Skeletal muscle tissue (tissue), 4 donors: ENCODE results near the gene MAD1L1. TPM values are rescaled to one million over a fixed set of nuclear protein-coding genes. Genes with fewer than 3 reads are reported as not detected.

Source experiments
- H3K27ac ChIP-seq: one replicate; pipeline ENCODE4 v1.7.0; 2013; ENCODE audit warnings: mild to moderate bottlenecking, low read depth, low read length, inconsistent platforms
- H3K27me3 ChIP-seq, 3 donors: one replicate each; pipeline ENCODE4 v1.7.0; 2013; ENCODE audit warnings: low read length in 3 of 3; ENCODE audit not compliant: control insufficient read depth in 3 of 3, insufficient read depth in 3 of 3
- H3K36me3 ChIP-seq, 3 donors: one replicate each; pipeline ENCODE4 v1.7.0; 2013; ENCODE audit warnings: low read length in 3 of 3; ENCODE audit not compliant: control insufficient read depth in 3 of 3, insufficient read depth in 3 of 3
- H3K4me1 ChIP-seq, 3 donors: one replicate each; pipeline ENCODE4 v1.7.0; 2013; ENCODE audit warnings: low read length in 3 of 3, mild to moderate bottlenecking in 3 of 3; ENCODE audit not compliant: control insufficient read depth in 3 of 3, insufficient read depth in 3 of 3
- H3K4me3 ChIP-seq, 3 donors: one replicate each; pipeline ENCODE4 v1.7.0; 2013; ENCODE audit warnings: low read length in 3 of 3
- H3K9ac ChIP-seq, 3 donors: one replicate each; pipeline ENCODE4 v1.7.0; 2013; ENCODE audit warnings: low read length in 3 of 3, mild to moderate bottlenecking in 3 of 3, moderate library complexity in 2 of 3, low read depth in 1 of 3
- H3K9me3 ChIP-seq, 3 donors: one replicate each; pipeline ENCODE4 v1.7.0; 2013; ENCODE audit warnings: low read length in 3 of 3; ENCODE audit not compliant: control insufficient read depth in 3 of 3
- total RNA-seq: library from RNA; depleted of rRNA; stranded (reverse); fragments of >200 nt; gene quantifications from one replicate; pipeline ENCODE4 v1.2.3, GENCODE V29; 2014
- donor health status: Osteomylitis.

The MAD1L1 gene
- total RNA-seq, 1 donor from 2014 or later, result 42.3 TPM

- Histone ChIP-seq H3K4me3 (no peak overlapping the region), H3K36me3 (peaks cover 7 to 9% (median 8%) of the 10 kb centered on the region in 3 donors), H3K9me3 (no peaks in the 10 kb centered on the region), H3K9ac (no peak overlapping the region), H3K27ac (no peak overlapping the region), H3K4me1 (peaks cover 7 to 17% (median 15%) of the 10 kb centered on the region in 3 donors), H3K27me3 (no peaks in the 10 kb centered on the region)
These were observed 10.7 kb upstream of the MAD1L1 start for GRCh38 chr7:2243458-2243857.

- Histone ChIP-seq H3K9ac (peak overlapping the region; percentile 79 to 91 (median 86)), H3K4me3 (peak overlapping the region; percentile 79 to 91 (median 86)), H3K9me3 (no peaks in the 10 kb centered on the region), H3K27ac (no peak overlapping the region), H3K4me1 (peaks cover 7 to 17% (median 15%) of the 10 kb centered on the region in 3 donors), H3K36me3 (peaks cover 14 to 16% (median 14%) of the 10 kb centered on the region in 3 donors), H3K27me3 (no peaks in the 10 kb centered on the region)
These were observed 10.0 kb upstream of the MAD1L1 start for GRCh38 chr7:2242541-2243429.

DNA sequence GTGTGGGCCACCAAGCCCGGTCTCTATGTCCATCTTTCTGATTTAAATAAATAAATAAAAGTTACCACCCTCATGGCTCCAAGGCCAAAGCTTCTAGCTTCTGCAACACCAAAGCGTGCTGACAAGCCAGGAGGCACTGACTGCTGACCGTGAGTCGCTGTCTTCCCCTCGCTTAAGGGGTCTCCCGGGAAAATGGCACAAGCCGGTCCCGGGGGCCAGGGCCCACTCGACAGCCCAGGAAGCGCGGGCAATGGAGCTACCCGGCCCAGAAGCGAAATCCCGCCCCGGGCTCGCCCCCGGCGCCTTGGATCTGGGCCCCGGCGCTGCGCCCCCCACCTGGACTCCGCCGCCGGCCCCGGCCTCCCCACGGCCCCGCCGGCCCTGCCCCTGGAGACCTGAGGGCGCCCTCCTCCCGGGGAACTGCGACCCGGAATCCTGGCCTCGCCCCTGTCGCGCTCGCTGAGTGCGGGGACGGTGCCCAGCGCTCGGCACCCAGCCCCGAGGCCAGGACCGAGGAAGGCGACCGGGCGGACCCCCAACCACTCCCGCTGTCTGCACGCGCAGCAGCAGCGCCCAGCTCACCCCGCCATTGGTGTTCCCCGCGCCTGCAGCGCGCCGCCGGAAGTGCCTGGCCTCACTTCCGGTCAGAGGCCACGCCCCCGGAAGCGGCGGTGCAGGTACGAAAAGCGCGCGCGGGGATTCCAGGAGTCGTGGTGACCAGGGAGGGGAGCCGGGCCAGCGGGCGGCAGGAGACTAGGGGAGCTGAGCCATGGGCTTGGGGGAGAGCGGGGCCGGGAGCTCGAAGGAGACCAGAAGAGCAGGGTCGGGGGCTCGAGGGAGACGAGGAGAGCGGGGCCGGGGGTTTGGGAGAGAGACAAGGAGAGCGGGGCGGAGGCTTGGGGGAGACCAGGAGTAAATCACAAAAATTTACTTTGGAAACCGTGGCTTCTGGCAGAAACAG is 9.1 kb upstream of the MAD1L1 start, which contains the start of the genes MRM2 and NUDT1:
TSS of gene MRM2 (minus strand) at position 626 of the 961 bp plus-strand sequence. CDS start at position 590, 36 bp downstream.
TSS of gene NUDT1 (plus strand) at position 647 of the 961 bp plus-strand sequence. CDS start 2,349 bp downstream, outside the sequence.
- peak within 1 kb of the TSS; percentile 79 to 91 (median 86) for H3K9ac ChIP-seq
- H3K9me3 ChIP-seq, result no peaks in the 10 kb centered on the region
- H3K27me3 ChIP-seq, result no peaks in the 10 kb centered on the region
- H3K36me3 ChIP-seq, result peaks cover 21 to 23% (median 22%) of the 10 kb centered on the region in 3 donors
- peak within 1 kb of the TSS; percentile 79 to 91 (median 86) for H3K4me3 ChIP-seq
- peaks cover 7 to 17% (median 15%) of the 10 kb centered on the region in 3 donors for H3K4me1 ChIP-seq
- peak within 1 kb of the TSS; percentile 7 for H3K27ac ChIP-seq

- H3K27me3 ChIP-seq, result no peaks in the 10 kb centered on the region
- H3K4me3 ChIP-seq, result no peak overlapping the region
- H3K27ac ChIP-seq, result no peak overlapping the region
- H3K36me3 ChIP-seq, result peaks cover 34 to 38% (median 36%) of the 10 kb centered on the region in 3 donors
- peaks cover 7 to 17% (median 15%) of the 10 kb centered on the region in 3 donors for H3K4me1 ChIP-seq
- no peak overlapping the region for H3K9ac ChIP-seq
- no peaks in the 10 kb centered on the region for H3K9me3 ChIP-seq
These were observed 6.5 kb upstream of the MAD1L1 start for GRCh38 chr7:2239242-2239641.

DNA sequence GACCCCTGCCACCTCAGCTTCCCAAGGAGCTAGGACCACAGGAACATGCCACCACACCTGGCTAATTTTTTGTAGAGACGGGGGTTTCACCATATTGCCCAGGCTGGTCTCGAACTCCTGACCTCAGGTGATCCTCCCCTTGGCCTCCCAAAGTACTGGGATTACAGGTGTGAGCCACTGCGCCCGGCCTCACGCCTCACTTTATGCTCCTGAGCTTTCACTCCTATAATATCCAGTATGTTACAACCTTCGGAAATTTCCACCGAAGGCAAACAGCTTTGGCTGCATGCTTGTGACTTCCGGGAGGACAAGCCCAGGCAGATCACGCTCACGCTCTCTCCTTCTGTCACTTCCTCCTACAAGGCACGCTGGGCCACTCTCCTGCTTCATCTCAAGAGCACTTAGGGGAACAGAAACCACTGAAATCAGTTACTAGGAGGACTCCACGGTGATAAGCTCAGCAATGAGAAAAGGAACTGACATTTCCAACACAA is 4.4 kb upstream of the MAD1L1 start:
- H3K9me3 ChIP-seq, result no peaks in the 10 kb centered on the region
- H3K27me3 ChIP-seq, result no peaks in the 10 kb centered on the region
- peaks cover 34 to 38% (median 38%) of the 10 kb centered on the region in 3 donors for H3K36me3 ChIP-seq
- H3K27ac ChIP-seq, result peak overlapping the region; percentile 38
- no peak overlapping the region for H3K9ac ChIP-seq
- no peak overlapping the region for H3K4me3 ChIP-seq
- peaks cover 8 to 13% (median 13%) of the 10 kb centered on the region in 3 donors for H3K4me1 ChIP-seq

GRCh38 chr7:2233926-2234325 is 1.2 kb upstream of the MAD1L1 start:
- Histone ChIP-seq H3K36me3 (peaks cover 32 to 45% (median 38%) of the 10 kb centered on the region in 3 donors), H3K9ac (no peak overlapping the region), H3K9me3 (no peaks in the 10 kb centered on the region), H3K4me1 (peaks cover 12 to 27% (median 27%) of the 10 kb centered on the region in 3 donors), H3K4me3 (no peak overlapping the region), H3K27ac (no peak overlapping the region), H3K27me3 (no peaks in the 10 kb centered on the region)

GRCh38 chr7:2231992-2232765 is 566 bp downstream of the MAD1L1 start:
- Histone ChIP-seq H3K4me1 (peaks cover 12 to 27% (median 27%) of the 10 kb centered on the region in 3 donors), H3K36me3 (peaks cover 23 to 32% (median 31%) of the 10 kb centered on the region in 3 donors), H3K27ac (peak overlapping the region; percentile 51)

GRCh38 chr7:2230882-2231281 is 1.9 kb downstream of the MAD1L1 start:
- H3K9me3 ChIP-seq, result no peaks in the 10 kb centered on the region
- H3K36me3 ChIP-seq, result peaks cover 21 to 30% (median 23%) of the 10 kb centered on the region in 3 donors
- no peaks in the 10 kb centered on the region for H3K27me3 ChIP-seq
- H3K9ac ChIP-seq, result no peak overlapping the region
- no peak overlapping the region for H3K27ac ChIP-seq
- H3K4me3 ChIP-seq, result no peak overlapping the region
- peaks cover 12 to 27% (median 27%) of the 10 kb centered on the region in 3 donors for H3K4me1 ChIP-seq

More at GRCh38 chr7:2231992-2232765, 566 bp downstream of the MAD1L1 start:
- peak overlapping the region; percentile 76 to 94 (median 93) for H3K4me3 ChIP-seq
- H3K9ac ChIP-seq, result peak overlapping the region; percentile 83 to 87 (median 85)
- H3K27me3 ChIP-seq, result no peaks in the 10 kb centered on the region
- no peaks in the 10 kb centered on the region for H3K9me3 ChIP-seq

DNA sequence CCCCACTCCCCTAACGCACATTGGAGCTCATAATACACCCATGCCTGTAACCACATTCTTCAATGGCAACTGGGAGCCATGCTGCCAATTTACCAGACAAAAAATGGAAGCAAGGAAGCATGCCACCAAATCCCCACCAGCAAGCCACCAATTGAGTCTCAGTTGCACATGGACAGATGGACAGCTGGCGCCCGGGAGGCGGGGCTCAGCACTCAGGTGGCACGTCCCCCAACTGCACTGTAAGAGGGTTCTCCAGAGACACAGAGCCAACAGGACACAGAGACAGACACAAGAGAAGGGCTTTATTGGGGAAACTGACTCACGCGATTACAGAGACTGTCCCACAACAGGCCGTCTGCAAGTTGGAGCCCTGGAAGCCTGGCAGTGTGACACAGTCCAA is 2.5 kb downstream of the MAD1L1 start:
- Histone ChIP-seq H3K4me1 (peaks cover 15 to 31% (median 30%) of the 10 kb centered on the region in 3 donors), H3K9ac (no peak overlapping the region), H3K4me3 (no peak overlapping the region), H3K9me3 (no peaks in the 10 kb centered on the region), H3K27ac (no peak overlapping the region), H3K27me3 (no peaks in the 10 kb centered on the region), H3K36me3 (peaks cover 20 to 32% (median 22%) of the 10 kb centered on the region in 3 donors)
